Heart right ventricle (tissue), 16 donors: ENCODE measurements around the gene RIT1. TPM values are rescaled to one million over a fixed set of nuclear protein-coding genes. Genes with fewer than 3 reads are reported as not detected.

Experiments used
- ATAC-seq, 8 donors: fragments of 200-7000 bp; cut with Tn5 transposase; one replicate each; pipeline ENCODE4 v1.9.1; 2020; ENCODE audit warnings: mild to moderate bottlenecking in 8 of 8, moderate library complexity in 8 of 8, moderate number of reproducible peaks in 1 of 8
- DNase-seq, 2 donors: peaks; one replicate each; pipeline ENCODE4 v3.0.0-alpha.2; 2020
- H3K27ac ChIP-seq, 10 donors: fragments of 200-600 bp; sonication (generic) in 2 of 10; one replicate each; pipeline versions ENCODE4 v1.5.0 to v1.8.0; 2020 to 2022; ENCODE audit warnings: mild to moderate bottlenecking in 3 of 10
- H3K27me3 ChIP-seq, 7 donors: fragments of 200-600 bp; one replicate each; pipeline ENCODE4 v1.8.0; 2021 to 2022; ENCODE audit warnings: mild to moderate bottlenecking in 2 of 7
- H3K36me3 ChIP-seq, 9 donors: fragments of 200-600 bp; sonication (generic) in 1 of 9; one replicate each; pipeline versions ENCODE4 v1.5.0 to v1.8.0; 2020 to 2022; ENCODE audit warnings: mild to moderate bottlenecking in 2 of 9
- H3K4me1 ChIP-seq, 9 donors: fragments of 200-600 bp; sonication (generic) in 1 of 9; one replicate each; pipeline versions ENCODE4 v1.5.0 to v1.8.0; 2020 to 2022; ENCODE audit warnings: mild to moderate bottlenecking in 4 of 9
- H3K4me3 ChIP-seq, 10 donors: fragments of 200-600 bp; sonication (generic) in 2 of 10; one replicate each; pipeline versions ENCODE4 v1.5.0 to v1.8.0; 2020 to 2022; ENCODE audit warnings: mild to moderate bottlenecking in 7 of 10, moderate library complexity in 2 of 10
- H3K9me3 ChIP-seq, 11 donors: fragments of 200-600 bp in 10 of 11; sonication (generic) in 2 of 11; one replicate each; pipeline versions ENCODE4 v1.5.0 to v1.8.0; 2013 to 2022; ENCODE audit warnings: mild to moderate bottlenecking in 2 of 11, control low read depth in 1 of 11, moderate library complexity in 1 of 11
- WGBS, 2 donors: extraction: QIAGEN DNeasy Blood & Tissue Kit; methylation state at CpG; one replicate each; pipeline ENCODE4 v1.1.7; 2013; ENCODE audit warnings: inconsistent platforms in 1 of 2; 5-methylcytosine and 5-hydroxymethylcytosine counted together
- intact Hi-C, 10 donors: fragments of 100-400 bp; cut with DNase I; formaldehyde crosslinking; loops; one replicate each; pipeline versions ENCODE4 v1.11.1 to v1.14.2; 2022
- polyA plus RNA-seq, 2 donors: library from polyadenylated mRNA; stranded (reverse); fragments of 200-250 nt; gene quantifications; one replicate each; pipeline ENCODE4 v1.2.3, GENCODE V29; 2013
- total RNA-seq, 10 donors: library from RNA; stranded (reverse); fragmentation: NEBNext Ultra II Directional in 3 of 10; extraction: Animal tissue kit (Norgen Biotek cat#: 25700) in 3 of 10; gene quantifications; one replicate each; pipeline versions ENCODE4 v1.2.1 to v1.2.4, GENCODE V29; 2021 to 2023
- TF ChIP-seq, protein P1 (sequence below), 9 donors: fragments of 200-600 bp; sonication (generic) in 2 of 9; IDR thresholded peaks; one replicate each; pipeline versions ENCODE4 v1.5.0 to v1.8.0; 2021 to 2022; ENCODE audit warnings: antibody characterized with exemption in 9 of 9, mild to moderate bottlenecking in 5 of 9, moderate library complexity in 1 of 9
- donor health status: Arrhythmogenic right ventricular cardiomyopathy.
- donor health status: ischemic (EF 13 %, LVEDD 7.1; RV severe dilation, severe dysfunction).
- donor health status: healthy with polysubstance abuse.
- donor health status: DM: no; HTN: yes; CAD: no.
- donor health status: DM: no; HTN: no; CAD: no.
- donor health status: ischemic (EF 25% LVEDD 6.9; RV normal size, moderate dysfunction).
- donor health status: ischemic (EF 25% LVEDD 5.7; RV mildly dilated, moderate dysfunction).
- donor health status: healthy.
- donor health status: DM: yes; HTN: yes; CAD: no.
- donor health status: Ischemic cardiomyopathy.
- donor health status: ischemic (EF 35%, LVEDD 5.7; RV mildly dilated, moderate dysfunction).
- donor health status: nonischemic (EF 11% LVEDD 7.7; RV severe dilation, severe dysfunction).
- donor health status: DM: yes; HTN: yes; CAD: no.
- donor health status: PGD.
- donor health status: ischemic (EF 29% LVEDD 5.4; RV normal size, mild dysfunction).
- donor health status: nonischemic (EF 23%, LVEDD 6.1; RV moderate dilation, normal function).

Gene RIT1
- total and polyA plus RNA-seq, 12 donors, result 11.5 to 32.3 (median 20.7) TPM

DNA sequence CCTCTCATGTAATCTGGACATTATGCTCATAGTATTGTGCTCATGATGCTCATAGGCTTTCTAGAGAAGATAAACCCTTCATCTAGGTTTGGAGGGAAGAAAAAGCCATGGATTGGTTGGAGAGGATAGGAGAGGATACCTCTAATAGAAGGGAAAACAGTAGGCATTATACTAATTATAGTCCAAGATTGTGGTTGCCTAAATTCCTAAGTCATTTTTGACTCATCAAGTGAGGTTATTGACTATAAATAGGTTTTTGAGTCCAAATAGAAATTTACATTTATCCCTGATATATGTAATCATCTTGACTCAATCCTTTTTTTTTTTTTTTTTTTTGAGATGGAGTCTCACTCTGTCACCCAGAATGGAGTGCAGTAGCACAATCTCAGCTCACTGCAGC is 46.8 kb downstream of the RIT1 start:
- peaks cover 0 to 28% (median 0%) of the 10 kb centered on the region in 9 donors for H3K36me3 ChIP-seq
- H3K4me1 ChIP-seq, result peaks cover 0 to 22% (median 18%) of the 10 kb centered on the region in 9 donors
- TF ChIP-seq, protein P1, sequence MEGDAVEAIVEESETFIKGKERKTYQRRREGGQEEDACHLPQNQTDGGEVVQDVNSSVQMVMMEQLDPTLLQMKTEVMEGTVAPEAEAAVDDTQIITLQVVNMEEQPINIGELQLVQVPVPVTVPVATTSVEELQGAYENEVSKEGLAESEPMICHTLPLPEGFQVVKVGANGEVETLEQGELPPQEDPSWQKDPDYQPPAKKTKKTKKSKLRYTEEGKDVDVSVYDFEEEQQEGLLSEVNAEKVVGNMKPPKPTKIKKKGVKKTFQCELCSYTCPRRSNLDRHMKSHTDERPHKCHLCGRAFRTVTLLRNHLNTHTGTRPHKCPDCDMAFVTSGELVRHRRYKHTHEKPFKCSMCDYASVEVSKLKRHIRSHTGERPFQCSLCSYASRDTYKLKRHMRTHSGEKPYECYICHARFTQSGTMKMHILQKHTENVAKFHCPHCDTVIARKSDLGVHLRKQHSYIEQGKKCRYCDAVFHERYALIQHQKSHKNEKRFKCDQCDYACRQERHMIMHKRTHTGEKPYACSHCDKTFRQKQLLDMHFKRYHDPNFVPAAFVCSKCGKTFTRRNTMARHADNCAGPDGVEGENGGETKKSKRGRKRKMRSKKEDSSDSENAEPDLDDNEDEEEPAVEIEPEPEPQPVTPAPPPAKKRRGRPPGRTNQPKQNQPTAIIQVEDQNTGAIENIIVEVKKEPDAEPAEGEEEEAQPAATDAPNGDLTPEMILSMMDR (IDR thresholded peaks at IDR 0.05), result no peak
- no peak overlapping the region for H3K4me3 ChIP-seq
- intact Hi-C loops, result loop anchor here in 2 of 10 donors (5.0 kb wide), 2 partner anchors 33 to 48 kb away; partner anchors contain the start of gene RIT1 (in 1 of the 2)
- DNase-seq, result no peak
- no peak overlapping the region for H3K27ac ChIP-seq
- H3K9me3 ChIP-seq, result no peaks in the 10 kb centered on the region
- ATAC-seq, result no peak
- H3K27me3 ChIP-seq, result no peaks in the 10 kb centered on the region

- no peak for DNase-seq
- intact Hi-C loops, result loop anchor here in 4 of 10 donors (2.0 to 5.0 kb wide), 3 partner anchors 35 to 50 kb away; partner anchors contain the start of gene RIT1 (in 3 of the 4)
- no peaks in the 10 kb centered on the region for H3K9me3 ChIP-seq
- H3K27me3 ChIP-seq, result no peaks in the 10 kb centered on the region
- peak overlapping the region in 7 of 10 donors; percentile 91 to 96 (median 96) for H3K27ac ChIP-seq
- H3K4me3 ChIP-seq, result no peak overlapping the region
- WGBS, 2 donors, result 97 to 99% methylated on average over 2 of the region's 2 CpGs
- ATAC-seq, result no peak
- TF ChIP-seq, protein P1 (IDR thresholded peaks at IDR 0.05), result no peak
- peaks cover 0 to 3% (median 0%) of the 10 kb centered on the region in 9 donors for H3K36me3 ChIP-seq
- H3K4me1 ChIP-seq, result peaks cover 0 to 38% (median 35%) of the 10 kb centered on the region in 9 donors
Measured at GRCh38 chr1:155861896-155862295, 49.3 kb downstream of the RIT1 start.

- Histone ChIP-seq H3K4me3 (peak overlapping the region in 9 of 10 donors; percentile 32 to 59 (median 52)), H3K9me3 (no peaks in the 10 kb centered on the region), H3K27ac (peak overlapping the region; percentile 81 to 96 (median 94)), H3K36me3 (peaks cover 0 to 3% (median 0%) of the 10 kb centered on the region in 9 donors), H3K4me1 (peaks cover 0 to 46% (median 40%) of the 10 kb centered on the region in 9 donors), H3K27me3 (no peaks in the 10 kb centered on the region)
- WGBS, 2 donors, result 52 to 59% methylated on average over 2 of the region's 2 CpGs
- intact Hi-C loops, result loop anchor here in 4 of 10 donors (2.0 to 5.0 kb wide), 3 partner anchors 36 to 51 kb away; partner anchors contain the start of gene RIT1 (in 3 of the 4)
- DNase-seq (no peak), ATAC-seq (no peak)
- TF ChIP-seq, protein P1 (IDR thresholded peaks at IDR 0.05), result no peak
Measured at GRCh38 chr1:155860970-155861510, 50.1 kb downstream of the RIT1 start.

- peak; percentile 61 to 85 (median 75) for ATAC-seq
- peak; percentile 87 to 94 for DNase-seq
- H3K27me3 ChIP-seq, result no peaks in the 10 kb centered on the region
- peaks cover 0 to 50% (median 47%) of the 10 kb centered on the region in 9 donors for H3K4me1 ChIP-seq
- intact Hi-C loops, result loop anchor here in 5 of 10 donors (2.0 to 5.0 kb wide), 3 partner anchors 37 to 52 kb away; partner anchors contain the start of gene RIT1 (in 5 of the 5)
- H3K4me3 ChIP-seq, result peak overlapping the region; percentile 11 to 59 (median 52)
- TF ChIP-seq, protein P1 (IDR thresholded peaks at IDR 0.05), result no peak
- peaks cover 0 to 7% (median 2%) of the 10 kb centered on the region in 9 donors for H3K36me3 ChIP-seq
- peak overlapping the region; percentile 81 to 96 (median 94) for H3K27ac ChIP-seq
- WGBS, 2 donors, result 2% methylated on average over 33 to 35 of the region's 35 CpGs
- H3K9me3 ChIP-seq, result no peaks in the 10 kb centered on the region
Measured at GRCh38 chr1:155859881-155860871, 51.0 kb downstream of the RIT1 start.
